Thyroid gland (tissue), 4 donors: Measurements from ENCODE around the gene KIAA2012. TPM values are rescaled to one million over a fixed set of nuclear protein-coding genes. Genes with fewer than 3 reads are reported as not detected.

Experiments
- DNase-seq, 2 donors: peaks; one replicate each; pipeline ENCODE4 v3.0.0-alpha.2; 2019
- H3K27ac ChIP-seq, 3 donors: fragments of 200-600 bp; sonication (generic); 1 replicate in 2 of 3; 2 replicates in 1 of 3; pipeline ENCODE4 v1.5.1; 2016 to 2019; ENCODE audit warnings: mild to moderate bottlenecking in 1 of 3, moderate library complexity in 1 of 3
- H3K27me3 ChIP-seq: fragments of 200-600 bp; sonication (generic); one replicate; pipeline ENCODE4 v1.5.1; 2019
- H3K36me3 ChIP-seq, 2 donors: fragments of 200-600 bp; sonication (generic); one replicate each; pipeline ENCODE4 v1.5.1; 2016 to 2019
- H3K4me1 ChIP-seq, 2 donors: fragments of 200-600 bp; sonication (generic); one replicate each; pipeline ENCODE4 v1.5.1; 2017 to 2019
- H3K4me3 ChIP-seq, 3 donors: fragments of 200-600 bp; sonication (generic); replicated peaks in 1 of 3; 1 replicate in 2 of 3; 2 replicates in 1 of 3; pipeline ENCODE4 v1.5.1; 2016; ENCODE audit warnings: mild to moderate bottlenecking in 1 of 3
- H3K9me3 ChIP-seq: fragments of 200-600 bp; sonication (generic); one replicate; pipeline ENCODE4 v1.5.1; 2017
- POLR2A ChIP-seq, 2 donors: fragments of 450-650 bp; IDR thresholded peaks; one replicate each; pipeline ENCODE4 v1.6.1; 2017; ENCODE audit warnings: antibody characterized with exemption in 2 of 2, mild to moderate bottlenecking in 2 of 2, moderate library complexity in 1 of 2
- WGBS, 2 donors: methylation state at CpG; one replicate each; pipeline ENCODE4 v1.1.5; 2017; 5-methylcytosine and 5-hydroxymethylcytosine counted together
- intact Hi-C: fragments of 100-400 bp; cut with DNase I; formaldehyde crosslinking; loops from one replicate; pipeline ENCODE4 v1.15.1; 2023
- total RNA-seq, 4 donors: library from RNA; depleted of rRNA; stranded (reverse); fragments of >200 nt; gene quantifications; one replicate each; pipeline ENCODE4 v1.2.3, GENCODE V29; 2016
- TF ChIP-seq, protein P1 (sequence below), 6 experiments: fragments of 200-600 bp in 3 of 6; fragments of 450-650 bp in 3 of 6; sonication (generic) in 3 of 6; IDR thresholded peaks; one replicate each; pipeline ENCODE4 v1.5.1; 2016 to 2019; ENCODE audit warnings: antibody characterized with exemption in 6 of 6, mild to moderate bottlenecking in 2 of 6, inconsistent platforms in 1 of 6, moderate library complexity in 1 of 6

KIAA2012 gene
- total RNA-seq, 4 donors from 2014 or later, result not detected

- Histone ChIP-seq H3K27me3 (no peaks in the 10 kb centered on the region), H3K9me3 (no peaks in the 10 kb centered on the region), H3K36me3 (no peaks in the 10 kb centered on the region), H3K4me1 (no peaks in the 10 kb centered on the region), H3K27ac (no peak overlapping the region), H3K4me3 (no peak overlapping the region)
- DNase-seq, result no peak
- TF ChIP-seq, protein P1, sequence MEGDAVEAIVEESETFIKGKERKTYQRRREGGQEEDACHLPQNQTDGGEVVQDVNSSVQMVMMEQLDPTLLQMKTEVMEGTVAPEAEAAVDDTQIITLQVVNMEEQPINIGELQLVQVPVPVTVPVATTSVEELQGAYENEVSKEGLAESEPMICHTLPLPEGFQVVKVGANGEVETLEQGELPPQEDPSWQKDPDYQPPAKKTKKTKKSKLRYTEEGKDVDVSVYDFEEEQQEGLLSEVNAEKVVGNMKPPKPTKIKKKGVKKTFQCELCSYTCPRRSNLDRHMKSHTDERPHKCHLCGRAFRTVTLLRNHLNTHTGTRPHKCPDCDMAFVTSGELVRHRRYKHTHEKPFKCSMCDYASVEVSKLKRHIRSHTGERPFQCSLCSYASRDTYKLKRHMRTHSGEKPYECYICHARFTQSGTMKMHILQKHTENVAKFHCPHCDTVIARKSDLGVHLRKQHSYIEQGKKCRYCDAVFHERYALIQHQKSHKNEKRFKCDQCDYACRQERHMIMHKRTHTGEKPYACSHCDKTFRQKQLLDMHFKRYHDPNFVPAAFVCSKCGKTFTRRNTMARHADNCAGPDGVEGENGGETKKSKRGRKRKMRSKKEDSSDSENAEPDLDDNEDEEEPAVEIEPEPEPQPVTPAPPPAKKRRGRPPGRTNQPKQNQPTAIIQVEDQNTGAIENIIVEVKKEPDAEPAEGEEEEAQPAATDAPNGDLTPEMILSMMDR (IDR thresholded peaks at IDR 0.05), result peak in 1 of 6 experiments; percentile 12
- no peak for TF ChIP-seq POLR2A (IDR thresholded peaks at IDR 0.05)
- intact Hi-C loops, result no loop called here
- WGBS, 2 donors, result 37 to 67% methylated on average over 2 of the region's 2 CpGs
These were observed 31.3 kb downstream of the KIAA2012 start for GRCh38 chr2:202104286-202104870.

- intact Hi-C loops, result no loop called here
- Histone ChIP-seq H3K27ac (no peak overlapping the region), H3K36me3 (no peaks in the 10 kb centered on the region), H3K27me3 (no peaks in the 10 kb centered on the region), H3K4me1 (no peaks in the 10 kb centered on the region), H3K9me3 (no peaks in the 10 kb centered on the region), H3K4me3 (no peak overlapping the region)
- DNase-seq, result no peak
- no peak for TF ChIP-seq POLR2A (IDR thresholded peaks at IDR 0.05)
- TF ChIP-seq, protein P1 (IDR thresholded peaks at IDR 0.05), result no peak
These were observed 32.0 kb downstream of the KIAA2012 start for GRCh38 chr2:202105025-202105424.

GRCh38 chr2:202108345-202108744 lies 35.3 kb downstream of the KIAA2012 start:
- Histone ChIP-seq H3K4me1 (peaks cover 3 to 6% of the 10 kb centered on the region in 2 donors), H3K9me3 (no peaks in the 10 kb centered on the region), H3K36me3 (no peaks in the 10 kb centered on the region), H3K27ac (no peak overlapping the region), H3K4me3 (no peak overlapping the region), H3K27me3 (no peaks in the 10 kb centered on the region)
- no peak for DNase-seq
- intact Hi-C loops, result no loop called here
- no peak for TF ChIP-seq POLR2A (IDR thresholded peaks at IDR 0.05)
- TF ChIP-seq, protein P1 (IDR thresholded peaks at IDR 0.05), result no peak
- WGBS, 2 donors, result 94 to 95% methylated on average over 3 of the region's 3 CpGs

DNA sequence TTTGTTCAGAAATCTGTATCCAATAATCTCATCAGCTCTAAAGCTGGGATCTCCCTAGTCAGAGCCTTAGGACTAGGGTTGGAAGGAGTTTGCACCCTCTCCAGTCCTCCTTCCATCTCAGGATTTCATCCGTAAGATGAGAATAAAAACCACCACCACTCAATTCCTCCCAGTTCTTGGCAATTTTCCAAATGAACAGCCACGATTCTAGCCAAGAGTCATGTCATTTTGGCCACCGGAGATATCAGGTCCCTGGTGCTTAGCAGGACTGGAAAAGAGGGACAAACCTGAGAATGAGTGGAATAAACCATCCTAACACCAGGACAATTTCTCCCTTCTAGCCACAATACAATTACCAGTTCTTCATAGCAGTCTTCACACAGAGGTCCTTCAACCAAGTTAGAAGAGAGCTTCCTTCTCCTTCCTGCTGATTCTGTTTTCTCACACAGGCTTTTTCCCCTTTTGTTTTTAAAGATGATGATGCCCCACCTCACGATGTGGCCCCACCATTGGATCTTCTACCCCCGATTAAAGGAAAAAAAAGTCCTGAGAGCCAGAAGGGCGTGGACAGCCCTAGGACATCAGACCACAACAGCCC lies 36.2 kb downstream of the KIAA2012 start:
- 58 to 59% methylated on average over 6 of the region's 6 CpGs for WGBS, 2 donors
- Histone ChIP-seq H3K27ac (no peak overlapping the region), H3K27me3 (no peaks in the 10 kb centered on the region), H3K36me3 (no peaks in the 10 kb centered on the region), H3K4me1 (peaks cover 5 to 7% of the 10 kb centered on the region in 2 donors), H3K9me3 (no peaks in the 10 kb centered on the region), H3K4me3 (no peak overlapping the region)
- DNase-seq, result no peak
- intact Hi-C loops, result no loop called here
- TF ChIP-seq POLR2A (IDR thresholded peaks at IDR 0.05), result no peak
- TF ChIP-seq, protein P1 (IDR thresholded peaks at IDR 0.05), result no peak

DNA sequence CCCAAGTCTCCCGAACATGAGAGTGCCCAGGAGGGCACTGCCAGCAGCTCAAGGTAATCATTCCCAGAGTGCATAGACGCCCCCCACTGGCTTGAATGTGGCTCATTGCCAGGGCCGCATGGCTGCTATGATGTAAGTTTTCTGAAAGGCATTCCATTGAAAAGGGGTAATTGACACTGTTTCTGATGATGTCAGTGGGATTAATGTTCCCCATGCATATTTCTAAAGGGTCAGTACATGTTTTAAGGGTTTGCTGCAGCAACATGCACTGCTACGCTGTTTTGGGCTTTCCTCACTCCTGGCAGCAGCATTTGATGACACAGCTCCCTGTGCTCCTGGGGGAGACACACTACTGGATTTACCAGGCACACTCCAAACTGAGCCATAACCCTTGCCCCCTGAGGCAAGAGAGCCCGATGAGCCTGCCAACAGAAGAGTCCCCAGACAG lies 36.7 kb downstream of the KIAA2012 start:
- TF ChIP-seq, protein P1 (IDR thresholded peaks at IDR 0.05), result no peak
- TF ChIP-seq POLR2A (IDR thresholded peaks at IDR 0.05), result no peak
- H3K36me3 ChIP-seq, result no peaks in the 10 kb centered on the region
- DNase-seq, result peak; percentile 8 to 16
- peaks cover 5 to 7% of the 10 kb centered on the region in 2 donors for H3K4me1 ChIP-seq
- H3K4me3 ChIP-seq, result no peak overlapping the region
- WGBS, 2 donors, result 48 to 64% methylated on average over 5 of the region's 5 CpGs
- H3K9me3 ChIP-seq, result no peaks in the 10 kb centered on the region
- intact Hi-C loops, result no loop called here
- H3K27me3 ChIP-seq, result no peaks in the 10 kb centered on the region
- H3K27ac ChIP-seq, result no peak overlapping the region
